ENCODE results near the gene ST8SIA5.

ST8SIA5 gene

DNA sequence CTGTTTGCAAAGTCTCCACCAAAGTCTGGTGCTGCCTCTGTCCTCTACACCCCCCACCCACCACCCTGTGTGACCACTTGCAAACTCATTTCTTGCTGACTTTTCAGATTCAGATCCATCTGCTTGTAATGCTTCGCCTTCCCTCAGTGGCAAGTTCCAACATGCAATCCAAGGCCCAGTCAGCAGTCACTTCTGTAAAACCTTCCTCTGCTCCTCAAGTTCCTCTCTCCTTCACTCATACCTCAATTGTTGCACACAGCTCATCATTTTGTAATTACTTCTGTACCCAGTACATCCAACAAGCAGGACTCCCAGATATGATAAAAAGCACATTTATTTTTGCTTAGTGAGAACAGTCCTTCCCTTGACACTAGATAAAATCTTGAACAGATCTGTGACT, 93.3 kb downstream of the ST8SIA5 start:
- no peak for DNase-seq

DNA sequence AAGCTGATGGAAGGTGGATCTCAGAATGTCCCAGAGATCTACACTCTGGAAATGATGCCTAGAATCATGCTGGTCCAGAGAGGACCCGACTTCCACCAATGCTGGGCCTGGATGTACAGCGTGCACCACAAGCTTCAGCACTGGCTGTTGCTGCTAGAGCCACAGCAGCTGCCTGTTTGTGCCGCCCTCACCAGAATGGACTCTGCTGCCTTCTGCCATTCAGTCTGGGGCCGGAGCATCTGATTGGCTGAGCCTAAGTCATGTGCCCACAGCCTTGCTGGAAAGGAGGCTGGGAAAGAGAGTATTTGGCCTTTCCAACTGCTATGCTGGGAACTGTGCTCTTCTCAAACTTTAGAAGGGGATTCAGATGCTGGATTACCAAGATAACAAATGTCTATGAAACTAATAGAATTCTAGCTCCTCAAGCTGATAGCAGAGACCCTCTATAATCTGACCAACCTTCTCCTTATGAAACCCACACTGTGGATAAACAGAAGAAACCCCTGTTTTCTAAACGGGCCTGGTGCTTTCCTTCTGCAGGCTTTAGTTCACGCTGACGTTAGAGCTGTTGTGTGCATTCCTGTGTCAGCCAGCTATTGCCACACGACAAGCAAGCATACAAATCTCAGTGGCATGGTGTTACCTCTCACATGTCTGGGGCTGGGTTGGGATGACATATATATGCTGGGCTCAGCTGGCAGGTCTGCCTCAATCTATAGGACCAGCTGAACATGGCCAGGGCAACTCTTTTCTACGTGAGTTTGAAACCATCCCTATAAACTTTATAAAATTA, 95.7 kb downstream of the ST8SIA5 start:
- no peak for DNase-seq

DNA sequence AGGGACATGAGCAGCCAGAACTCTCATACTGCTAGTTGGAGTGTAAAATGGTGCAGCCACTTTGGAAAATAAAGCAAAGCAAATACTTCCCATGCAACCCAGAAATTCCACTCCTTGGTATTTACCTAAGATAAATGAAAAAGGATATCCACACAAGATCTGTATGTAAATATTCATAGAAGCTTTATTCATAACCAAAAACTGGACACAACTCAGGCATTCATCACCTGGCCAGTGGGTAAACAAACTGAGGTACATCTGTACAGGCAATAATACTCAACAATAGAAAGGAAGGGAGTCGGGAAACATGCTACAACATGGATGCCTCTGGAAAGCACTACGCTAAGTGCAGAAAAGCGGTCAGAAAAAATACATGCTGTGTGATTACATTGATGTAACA, 97.4 kb downstream of the ST8SIA5 start:
- DNase-seq: no peak

- no peak for DNase-seq
Observed at GRCh38 chr18:46657115-46657955, 99.5 kb downstream of the ST8SIA5 start, which contains the start of gene LOXHD1. LOXHD1 (minus strand) TSS chr18:46657220; CDS start chr18:46657033, 187 bp downstream.

- no peak for DNase-seq
Observed at GRCh38 chr18:46656326-46657114, 100.3 kb downstream of the ST8SIA5 start.

DNA sequence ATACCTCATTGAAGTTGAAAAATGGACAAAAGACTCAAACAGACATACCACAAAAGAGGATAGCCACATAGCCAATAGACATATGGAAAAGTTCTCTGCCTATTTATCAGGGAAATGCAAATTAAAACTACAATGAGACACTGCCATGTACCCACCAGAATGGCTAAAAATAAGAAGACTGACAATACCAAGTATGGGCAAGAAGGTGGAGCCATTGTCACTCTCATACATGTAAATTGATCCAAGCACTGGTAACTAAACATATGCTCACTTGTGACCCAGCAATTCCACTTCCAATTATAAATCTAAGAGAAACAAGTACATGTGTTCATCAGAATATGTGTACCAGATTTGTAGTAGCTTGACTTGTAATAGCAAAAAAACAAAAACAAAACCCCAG, 104.5 kb downstream of the ST8SIA5 start:
- no peak for DNase-seq

GRCh38 chr18:46650681-46651080, 106.2 kb downstream of the ST8SIA5 start:
- no peak for DNase-seq

GRCh38 chr18:46649071-46649862, 107.6 kb downstream of the ST8SIA5 start:
- DNase-seq: no peak

DNA sequence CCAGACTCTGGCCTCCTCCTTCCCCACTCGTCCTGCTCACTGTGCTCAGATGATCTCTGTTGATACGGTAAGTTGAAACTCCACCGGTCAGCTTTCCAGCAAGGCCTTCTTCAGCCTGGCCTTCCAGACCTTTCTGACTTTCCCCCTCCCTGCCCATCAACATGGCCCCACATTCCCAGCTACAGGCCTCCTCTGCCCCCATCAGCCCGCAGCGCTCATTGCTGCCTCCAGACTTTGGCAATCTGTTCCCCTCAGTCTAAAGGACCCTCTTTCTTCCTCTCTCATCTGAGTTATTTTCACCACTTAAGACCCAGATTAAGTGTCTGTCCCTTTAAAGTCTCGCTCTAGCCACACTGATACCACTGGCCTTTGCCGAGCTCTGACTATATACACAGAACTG, 110.4 kb downstream of the ST8SIA5 start:
- DNase-seq: no peak

GRCh38 chr18:46642561-46642960, 114.3 kb downstream of the ST8SIA5 start:
- no peak for DNase-seq

DNA sequence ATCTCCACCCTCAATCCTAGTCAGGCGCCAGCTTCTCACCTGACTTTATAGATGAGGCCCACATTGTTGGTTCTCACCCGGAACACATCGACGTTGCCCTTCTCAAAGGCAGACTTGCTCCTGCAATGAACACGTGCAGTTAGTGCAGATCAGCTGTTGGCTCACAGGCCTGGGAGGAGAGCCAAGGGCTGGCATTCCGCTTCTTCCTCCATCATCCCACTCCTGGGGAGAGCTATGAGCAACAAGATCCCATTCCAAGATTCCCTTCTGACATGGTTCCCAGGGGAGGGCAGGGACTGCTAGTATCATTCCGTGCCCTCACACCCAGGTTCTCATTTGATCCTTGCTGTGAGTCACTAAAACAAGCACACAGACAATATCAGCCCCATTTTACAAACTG, 114.9 kb downstream of the ST8SIA5 start:
- no peak for DNase-seq

- DNase-seq: no peak
Observed at GRCh38 chr18:46639386-46639785, 117.5 kb downstream of the ST8SIA5 start.

GRCh38 chr18:46636040-46636630, 120.7 kb downstream of the ST8SIA5 start:
- no peak for DNase-seq

- DNase-seq: no peak
Observed at GRCh38 chr18:46632401-46633071, 124.3 kb downstream of the ST8SIA5 start.

GRCh38 chr18:46630991-46631390, 125.9 kb downstream of the ST8SIA5 start:
- DNase-seq: no peak

DNA sequence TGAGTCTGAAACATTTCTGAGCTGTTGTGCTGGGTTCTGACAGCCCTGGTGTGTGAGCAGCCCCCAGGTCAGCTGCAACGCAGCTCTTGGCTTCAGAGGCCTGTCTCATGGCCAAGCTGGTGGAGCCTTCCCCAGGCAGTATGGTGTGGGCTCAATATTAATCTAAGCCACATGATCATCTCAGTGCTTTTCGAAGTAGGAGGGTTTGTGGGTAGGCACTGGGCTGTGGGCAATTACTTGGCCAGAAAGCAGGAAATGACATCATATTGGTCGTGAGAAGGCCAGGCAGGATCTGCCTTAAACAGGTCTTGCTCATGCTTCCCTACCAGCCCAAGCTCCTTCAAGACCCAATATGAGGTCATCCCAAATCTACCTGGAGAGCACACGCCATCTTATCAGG, 126.7 kb downstream of the ST8SIA5 start:
- DNase-seq: peak; percentile 26

GRCh38 chr18:46629361-46629760, 127.5 kb downstream of the ST8SIA5 start:
- DNase-seq: no peak

GRCh38 chr18:46628206-46628605, 128.6 kb downstream of the ST8SIA5 start:
- DNase-seq: no peak

- no peak for DNase-seq
Observed at GRCh38 chr18:46627136-46627535, 129.7 kb downstream of the ST8SIA5 start.

DNA sequence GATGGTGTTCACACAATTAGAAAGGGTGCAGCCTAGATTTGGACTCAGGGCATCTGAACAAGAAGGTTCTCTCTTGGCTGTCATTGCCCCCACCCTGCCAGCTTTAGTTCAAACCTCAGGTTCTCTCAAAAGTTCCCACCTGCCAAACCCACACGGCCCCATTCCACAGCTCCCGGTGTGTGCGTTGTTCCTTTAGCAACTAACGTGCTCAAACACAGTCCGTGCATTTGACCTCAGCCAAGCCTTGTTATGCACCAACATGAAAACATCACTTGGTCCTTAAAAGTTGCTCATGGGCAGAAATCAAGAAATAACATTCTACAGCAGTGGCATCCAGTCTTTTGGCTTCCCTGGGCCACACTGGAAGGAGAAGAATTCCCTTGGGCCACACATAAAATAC, 131.8 kb downstream of the ST8SIA5 start:
- DNase-seq: no peak

DNA sequence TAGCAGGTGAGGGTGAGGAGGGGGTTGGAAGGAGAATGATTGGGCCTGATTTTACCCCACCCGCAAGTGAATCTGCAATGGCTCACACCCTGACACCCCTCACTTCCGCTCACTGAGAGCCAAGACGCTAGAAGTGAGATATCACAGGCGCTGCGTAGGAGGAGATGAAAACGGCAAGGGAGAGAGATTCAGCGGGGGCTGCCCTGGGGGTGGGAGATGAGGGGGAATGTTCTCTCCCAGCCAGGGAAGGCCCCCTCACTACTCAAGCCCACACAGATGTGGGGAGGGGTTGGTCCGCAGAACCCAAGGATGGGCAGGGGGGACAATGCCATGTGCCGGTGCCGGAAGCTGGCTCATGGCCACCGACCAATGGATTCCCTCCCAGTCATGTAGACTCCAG, 132.7 kb downstream of the ST8SIA5 start:
- no peak for DNase-seq

Measured in activated CD4-positive, alpha-beta T cell treated with anti-CD3 and anti-CD28 coated beads, Interleukin-10, Interleukin-2, amounts not matched to agents 100 ng/mL and 50 ng/mL, durations not matched to agents 16 hours and 8 hours (primary cell).